Epithelial cell of proximal tubule (primary cell): ENCODE data around the gene CACNA1A. TPM values are rescaled to one million over a fixed set of nuclear protein-coding genes. Genes with fewer than 3 reads are reported as not detected.

Source experiments
- DNase-seq: peaks from one replicate; pipeline ENCODE4 v3.0.0-alpha.2; 2011; ENCODE audit warnings: low read depth
- H3K4me3 ChIP-seq: 2 replicates; pipeline ENCODE4 v1.5.1; 2011; ENCODE audit warnings: low read depth, mild to moderate bottlenecking, low read length
- total RNA-seq: library from RNA; depleted of rRNA; stranded (reverse); fragments of >200 nt; gene quantifications from 2 replicates; pipeline ENCODE4 v1.2.3, GENCODE V29; 2015
- TF ChIP-seq, protein P1 (sequence below): conservative IDR thresholded peaks from 2 replicates; pipeline ENCODE4 v1.5.1; 2012; ENCODE audit warnings: low read depth, mild to moderate bottlenecking, low read length

Gene CACNA1A
- total RNA-seq, 1 donor from 2014 or later = 0.98 TPM

DNA sequence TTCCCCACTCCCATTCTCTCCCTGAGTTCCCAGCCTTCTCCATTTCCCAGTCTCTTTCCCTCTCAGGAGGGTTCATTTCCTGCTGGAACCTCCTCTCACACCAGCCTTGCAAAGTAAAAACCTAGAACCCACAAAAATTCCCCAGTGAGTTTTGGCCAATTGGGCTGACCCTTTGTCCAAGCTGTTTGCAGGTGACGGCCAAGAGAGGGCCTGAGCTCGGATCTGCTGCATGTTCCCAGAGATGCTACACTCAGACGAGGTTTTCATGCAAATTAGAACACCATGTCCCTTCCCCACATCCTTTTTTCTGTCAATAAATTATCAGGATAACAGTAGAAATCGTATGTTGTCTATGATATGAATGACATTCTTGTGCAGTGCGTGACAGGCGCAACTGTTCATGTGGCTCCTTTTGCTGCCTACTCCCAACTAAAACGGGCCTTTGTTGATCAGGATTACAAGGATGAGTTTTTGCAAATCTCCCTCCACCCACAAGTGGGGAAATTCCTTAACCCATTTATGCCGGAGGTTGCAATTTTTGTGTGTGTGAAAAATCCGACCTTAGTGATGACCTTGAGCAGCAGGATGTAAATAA, 149.5 kb downstream of the CACNA1A start:
- TF ChIP-seq, protein P1, sequence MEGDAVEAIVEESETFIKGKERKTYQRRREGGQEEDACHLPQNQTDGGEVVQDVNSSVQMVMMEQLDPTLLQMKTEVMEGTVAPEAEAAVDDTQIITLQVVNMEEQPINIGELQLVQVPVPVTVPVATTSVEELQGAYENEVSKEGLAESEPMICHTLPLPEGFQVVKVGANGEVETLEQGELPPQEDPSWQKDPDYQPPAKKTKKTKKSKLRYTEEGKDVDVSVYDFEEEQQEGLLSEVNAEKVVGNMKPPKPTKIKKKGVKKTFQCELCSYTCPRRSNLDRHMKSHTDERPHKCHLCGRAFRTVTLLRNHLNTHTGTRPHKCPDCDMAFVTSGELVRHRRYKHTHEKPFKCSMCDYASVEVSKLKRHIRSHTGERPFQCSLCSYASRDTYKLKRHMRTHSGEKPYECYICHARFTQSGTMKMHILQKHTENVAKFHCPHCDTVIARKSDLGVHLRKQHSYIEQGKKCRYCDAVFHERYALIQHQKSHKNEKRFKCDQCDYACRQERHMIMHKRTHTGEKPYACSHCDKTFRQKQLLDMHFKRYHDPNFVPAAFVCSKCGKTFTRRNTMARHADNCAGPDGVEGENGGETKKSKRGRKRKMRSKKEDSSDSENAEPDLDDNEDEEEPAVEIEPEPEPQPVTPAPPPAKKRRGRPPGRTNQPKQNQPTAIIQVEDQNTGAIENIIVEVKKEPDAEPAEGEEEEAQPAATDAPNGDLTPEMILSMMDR = no peak
- DNase-seq = no peak

DNA sequence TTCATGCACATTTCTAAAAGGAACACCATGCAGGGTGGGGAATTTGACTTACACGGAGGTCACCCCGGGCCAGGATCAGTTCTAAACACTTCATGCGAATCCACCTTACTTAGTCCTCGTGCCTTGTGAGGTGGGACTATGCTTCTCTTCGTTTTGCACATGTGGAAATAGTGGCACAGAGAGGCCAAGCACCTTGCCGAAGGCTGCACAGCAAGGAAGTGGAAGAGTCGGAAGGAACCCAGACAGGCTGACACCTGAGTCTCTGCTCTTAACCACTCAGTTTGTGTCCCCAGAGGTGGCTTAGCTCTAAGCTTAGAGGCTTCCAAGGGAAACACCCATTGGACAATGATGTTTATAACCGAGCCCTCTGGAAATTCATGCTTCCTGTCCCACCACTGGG, 150.1 kb downstream of the CACNA1A start:
- TF ChIP-seq, protein P1 = no peak
- H3K4me3 ChIP-seq = no peak overlapping the region
- no peak for DNase-seq

More for the DNA sequence above, 149.5 kb downstream of the CACNA1A start:
- no peak overlapping the region for H3K4me3 ChIP-seq

DNA sequence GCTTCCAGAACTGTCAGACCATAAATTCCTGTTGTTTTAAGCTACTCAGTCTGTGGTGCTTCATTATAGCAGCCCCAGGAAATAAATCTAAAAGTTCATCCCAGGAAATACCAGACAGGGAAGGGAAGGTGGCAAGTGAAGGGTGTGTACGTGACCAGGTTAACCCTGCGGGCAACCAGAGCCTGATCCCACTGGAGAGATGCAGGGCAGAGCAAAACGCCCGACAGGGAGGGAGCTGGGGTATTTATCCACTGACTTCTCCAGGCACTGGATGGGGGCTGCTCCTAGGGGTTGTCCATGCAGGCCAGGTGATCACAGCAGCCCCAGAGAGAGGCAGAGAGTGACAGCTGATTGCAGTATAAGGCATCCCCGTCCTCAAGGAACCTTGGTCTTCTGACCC, 150.9 kb downstream of the CACNA1A start:
- no peak for DNase-seq
- TF ChIP-seq, protein P1 = no peak
- H3K4me3 ChIP-seq = no peak overlapping the region

DNA sequence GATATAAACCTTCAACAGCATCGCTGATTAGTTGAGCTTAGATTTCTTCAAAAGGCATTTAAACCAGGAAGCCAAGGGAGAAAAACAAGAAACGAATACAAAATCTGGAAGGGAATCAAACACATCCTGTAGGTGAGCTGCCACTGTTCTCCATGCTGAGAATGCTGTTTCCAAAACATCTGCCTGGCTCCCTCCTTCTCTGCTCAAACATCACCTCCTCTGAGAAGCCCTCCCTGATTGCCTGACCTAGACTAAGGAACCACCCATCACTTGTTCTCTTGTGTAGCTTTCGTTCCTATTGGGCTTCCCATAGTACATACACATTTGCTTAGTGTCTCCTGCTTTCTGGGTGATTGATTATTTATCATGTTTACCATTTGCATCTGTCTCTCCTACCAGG, 152.7 kb downstream of the CACNA1A start:
- no peak overlapping the region for H3K4me3 ChIP-seq
- DNase-seq = no peak
- TF ChIP-seq, protein P1 = no peak

DNA sequence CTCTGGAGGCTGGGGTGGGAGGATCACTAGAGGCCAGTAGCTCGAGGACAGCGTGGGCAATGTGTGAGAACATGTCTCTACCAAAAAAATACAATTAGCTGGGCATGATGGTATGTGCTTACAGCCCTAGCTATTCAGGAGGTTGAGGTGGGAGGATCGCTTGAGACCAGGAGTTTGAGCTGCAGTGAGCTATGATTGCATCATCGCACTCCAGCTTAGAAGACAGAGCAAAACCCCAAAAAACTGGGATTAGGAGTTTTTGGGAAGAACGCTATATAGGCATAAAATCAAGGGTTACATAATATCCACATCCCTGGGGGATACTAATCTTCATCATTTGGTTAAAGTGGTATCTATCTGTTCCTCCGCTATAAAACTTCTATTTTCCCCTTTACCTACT, 155.5 kb downstream of the CACNA1A start:
- DNase-seq = no peak
- H3K4me3 ChIP-seq = no peak overlapping the region
- TF ChIP-seq, protein P1 = no peak

DNA sequence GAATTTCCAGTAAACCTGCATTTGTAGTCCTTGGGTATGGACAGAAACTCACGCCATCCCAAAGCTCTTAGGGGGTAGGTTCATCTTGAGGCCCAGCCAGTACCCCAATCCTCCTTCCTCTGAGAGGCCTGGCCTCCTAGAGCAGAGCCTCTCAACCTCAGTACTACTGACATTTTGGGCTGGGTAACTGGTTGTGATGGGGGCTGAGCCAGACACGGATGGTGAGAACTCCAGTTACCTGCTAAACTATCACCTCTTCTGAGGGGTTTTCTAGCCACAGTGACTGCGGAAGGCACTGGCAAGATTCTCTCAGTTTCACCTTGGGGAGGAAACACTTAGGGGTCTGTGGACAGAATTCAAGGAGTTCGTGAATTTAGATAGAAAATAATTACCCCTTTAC, 156.2 kb downstream of the CACNA1A start:
- DNase-seq = no peak
- no peak overlapping the region for H3K4me3 ChIP-seq
- TF ChIP-seq, protein P1 = no peak

DNA sequence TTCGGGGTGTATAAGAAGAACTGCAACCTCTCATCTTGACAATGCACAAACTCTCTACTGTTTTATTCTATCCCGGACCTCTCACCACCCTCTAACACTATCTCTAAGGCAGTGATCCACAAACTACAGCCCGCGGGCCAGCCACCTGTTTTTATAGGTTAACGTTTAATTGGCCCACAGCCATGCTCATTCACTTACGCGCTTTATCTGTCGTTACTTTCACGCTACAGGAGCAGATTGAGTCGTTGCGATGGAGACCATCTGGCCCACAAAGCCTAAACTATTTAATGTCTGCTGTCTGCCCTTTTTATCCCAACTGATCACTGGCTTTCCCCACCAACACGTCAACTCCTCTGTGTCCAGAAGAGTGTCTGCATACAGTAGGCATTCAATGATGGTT, 158.9 kb downstream of the CACNA1A start:
- H3K4me3 ChIP-seq = no peak overlapping the region
- TF ChIP-seq, protein P1 = no peak
- no peak for DNase-seq
